Measurements from ENCODE around the gene NELFA.

NELFA gene

GRCh38 chr4:1981251-1982058 is 27.3 kb downstream of the NELFA start:
- no peak for DNase-seq

- DNase-seq = no peak
Measured at GRCh38 chr4:1980561-1981041, 28.2 kb downstream of the NELFA start.

GRCh38 chr4:1979477-1980196 is 29.1 kb downstream of the NELFA start:
- no peak for DNase-seq

- DNase-seq = no peak
Measured at GRCh38 chr4:1978741-1979476, 29.9 kb downstream of the NELFA start.

GRCh38 chr4:1978226-1978625 is 30.5 kb downstream of the NELFA start:
- DNase-seq = no peak

- no peak for DNase-seq
Measured at GRCh38 chr4:1976416-1977352, 32.1 kb downstream of the NELFA start.

- no peak for DNase-seq
Measured at GRCh38 chr4:1975880-1976279, 32.9 kb downstream of the NELFA start.

GRCh38 chr4:1975391-1975801 is 33.4 kb downstream of the NELFA start:
- no peak for DNase-seq

GRCh38 chr4:1974840-1975239 is 33.9 kb downstream of the NELFA start:
- DNase-seq = no peak

GRCh38 chr4:1973661-1974060 is 35.1 kb downstream of the NELFA start:
- no peak for DNase-seq

- no peak for DNase-seq
Measured at GRCh38 chr4:1973218-1973617, 35.6 kb downstream of the NELFA start.

- no peak for DNase-seq
Measured at GRCh38 chr4:1972414-1972813, 36.4 kb downstream of the NELFA start.

- DNase-seq = no peak
Measured at GRCh38 chr4:1971456-1972200, 37.1 kb downstream of the NELFA start.

- DNase-seq = no peak
Measured at GRCh38 chr4:1970926-1971325, 37.8 kb downstream of the NELFA start.

- no peak for DNase-seq
Measured at GRCh38 chr4:1969928-1970723, 38.6 kb downstream of the NELFA start.

- DNase-seq = no peak
Measured at GRCh38 chr4:1968686-1969295, 40.0 kb downstream of the NELFA start.

- DNase-seq = no peak
Measured at GRCh38 chr4:1967512-1968149, 41.1 kb downstream of the NELFA start.

- DNase-seq = no peak
Measured at GRCh38 chr4:1964971-1965370, 43.8 kb downstream of the NELFA start.

GRCh38 chr4:1964443-1964842 is 44.3 kb downstream of the NELFA start:
- no peak for DNase-seq

- DNase-seq = no peak
Measured at GRCh38 chr4:1962980-1963379, 45.8 kb downstream of the NELFA start.

Measured in CD4-positive, alpha-beta T cell treated with Interleukin-15 for 1 hour (primary cell).